Mucosa of descending colon (tissue), 3 donors: ENCODE data around the gene TFAP2D. TPM values are rescaled to one million over a fixed set of nuclear protein-coding genes. Genes with fewer than 3 reads are reported as not detected.

Experiments
- ATAC-seq: fragments of 200-7000 bp; cut with Tn5 transposase; one replicate; pipeline ENCODE4 v1.9.1; 2020; ENCODE audit warnings: mild to moderate bottlenecking, moderate library complexity
- DNase-seq, 3 donors: peaks; one replicate each; pipeline ENCODE4 v3.0.0-alpha.2; 2020
- H3K36me3 ChIP-seq: fragments of 200-600 bp; one replicate; pipeline ENCODE4 v1.8.0; 2021; ENCODE audit warnings: low read depth, mild to moderate bottlenecking
- H3K4me1 ChIP-seq: fragments of 200-600 bp; one replicate; pipeline ENCODE4 v1.8.0; 2021; ENCODE audit warnings: low read depth, mild to moderate bottlenecking
- H3K4me3 ChIP-seq: fragments of 200-600 bp; one replicate; pipeline ENCODE4 v1.8.0; 2021; ENCODE audit warnings: mild to moderate bottlenecking
- H3K9me3 ChIP-seq: fragments of 200-600 bp; one replicate; pipeline ENCODE4 v1.8.0; 2021; ENCODE audit warnings: mild to moderate bottlenecking
- CTCF ChIP-seq: fragments of 200-600 bp; IDR thresholded peaks from one replicate; pipeline ENCODE4 v1.8.0; 2022; ENCODE audit warnings: antibody characterized with exemption, mild to moderate bottlenecking
- intact Hi-C, 2 donors: fragments of 100-400 bp; cut with DNase I in 1 of 2; cut with micrococcal nuclease in 1 of 2; formaldehyde crosslinking; loops; one replicate each; pipeline versions ENCODE4 v1.11.0 to v1.11.1; 2022; cut with DNase I, micrococcal nuclease
- total RNA-seq, 3 donors: library from RNA; stranded (reverse); fragmentation: NEBNext Ultra II Directional in 2 of 3; extraction: Animal tissue kit (Norgen Biotek cat#: 25700) in 2 of 3; gene quantifications; one replicate each; pipeline versions ENCODE4 v1.2.1 to v1.2.4, GENCODE V29; 2021 to 2023
- donor health status: DM: no; HTN: no; CAD: no; lungs with moderate emphysema.
- donor health status: DM: no; HTN: no; CAD: no.
- donor health status: DM: no; HTN: yes; CAD: no.

TFAP2D gene
- total RNA-seq, 3 donors from 2014 or later = not detected

GRCh38 chr6:50822078-50822476, 108.8 kb downstream of the TFAP2D start:
- DNase-seq = no peak

More at GRCh38 chr6:50822078-50822476, 108.8 kb downstream of the TFAP2D start:
- no peaks in the 10 kb centered on the region for H3K9me3 ChIP-seq
- TF ChIP-seq CTCF = no peak
- no peaks in the 10 kb centered on the region for H3K36me3 ChIP-seq
- H3K4me1 ChIP-seq = no peaks in the 10 kb centered on the region
- no peak overlapping the region for H3K4me3 ChIP-seq
- ATAC-seq = no peak
- intact Hi-C loops = no loop called here

Other genes with a start within 250 kb of the TFAP2D start
- gene TFAP2B, start 105.3 kb downstream of the TFAP2D start, total RNA-seq = under 1 TPM in 1 of 3 donors, not detected in 2; 0.66 TPM